GM12873 (cell line): ENCODE results near the gene ZCCHC7.

ENCODE experiments used
- TF ChIP-seq, protein P1 (sequence below): IDR thresholded peaks from 2 replicates; pipeline ENCODE4 v1.5.1; 2012; ENCODE audit warnings: low read depth, mild to moderate bottlenecking, moderate library complexity, low read length, control low read depth; ENCODE audit not compliant: insufficient read depth; ENCODE audit errors: missing control alignments

Gene ZCCHC7

DNA sequence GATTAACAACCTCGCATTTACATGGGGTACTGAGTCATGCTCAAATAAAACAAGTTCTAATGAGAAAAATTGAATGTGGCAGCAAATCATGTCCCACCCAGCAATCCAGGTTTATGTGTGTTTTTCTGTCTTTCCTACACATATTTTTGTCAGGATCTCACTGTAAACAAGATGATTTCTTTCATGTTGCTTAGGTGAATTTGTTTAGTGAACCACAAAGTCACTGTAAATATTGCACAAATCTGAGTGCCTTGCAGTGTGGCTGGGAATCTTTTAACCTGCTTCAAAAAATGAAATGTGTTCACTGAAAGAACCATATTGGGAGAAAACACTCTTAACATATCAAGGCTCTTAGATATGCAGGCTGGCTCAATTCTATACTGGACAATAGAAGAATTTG lies 23.1 kb upstream of the ZCCHC7 start:
- TF ChIP-seq, protein P1, sequence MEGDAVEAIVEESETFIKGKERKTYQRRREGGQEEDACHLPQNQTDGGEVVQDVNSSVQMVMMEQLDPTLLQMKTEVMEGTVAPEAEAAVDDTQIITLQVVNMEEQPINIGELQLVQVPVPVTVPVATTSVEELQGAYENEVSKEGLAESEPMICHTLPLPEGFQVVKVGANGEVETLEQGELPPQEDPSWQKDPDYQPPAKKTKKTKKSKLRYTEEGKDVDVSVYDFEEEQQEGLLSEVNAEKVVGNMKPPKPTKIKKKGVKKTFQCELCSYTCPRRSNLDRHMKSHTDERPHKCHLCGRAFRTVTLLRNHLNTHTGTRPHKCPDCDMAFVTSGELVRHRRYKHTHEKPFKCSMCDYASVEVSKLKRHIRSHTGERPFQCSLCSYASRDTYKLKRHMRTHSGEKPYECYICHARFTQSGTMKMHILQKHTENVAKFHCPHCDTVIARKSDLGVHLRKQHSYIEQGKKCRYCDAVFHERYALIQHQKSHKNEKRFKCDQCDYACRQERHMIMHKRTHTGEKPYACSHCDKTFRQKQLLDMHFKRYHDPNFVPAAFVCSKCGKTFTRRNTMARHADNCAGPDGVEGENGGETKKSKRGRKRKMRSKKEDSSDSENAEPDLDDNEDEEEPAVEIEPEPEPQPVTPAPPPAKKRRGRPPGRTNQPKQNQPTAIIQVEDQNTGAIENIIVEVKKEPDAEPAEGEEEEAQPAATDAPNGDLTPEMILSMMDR: no peak

DNA sequence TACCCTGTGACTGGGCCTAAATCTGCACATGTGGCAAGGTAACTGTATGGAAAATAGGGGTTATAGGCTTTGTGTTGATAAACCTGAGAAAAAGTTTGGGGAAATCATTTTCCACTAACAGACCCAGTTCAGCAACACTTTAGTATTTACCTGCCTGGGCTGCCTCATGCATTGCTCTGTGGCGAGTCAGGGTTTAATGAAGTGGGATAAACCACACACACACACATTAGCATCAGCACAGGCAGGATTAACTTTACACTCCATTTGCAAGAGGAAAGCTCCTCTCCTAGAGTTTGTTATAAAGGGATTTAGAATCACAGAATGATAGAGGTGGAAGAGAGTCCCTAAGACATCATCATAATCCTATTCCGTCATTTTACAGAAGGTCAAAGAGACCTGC lies 20.0 kb upstream of the ZCCHC7 start:
- TF ChIP-seq, protein P1: no peak

DNA sequence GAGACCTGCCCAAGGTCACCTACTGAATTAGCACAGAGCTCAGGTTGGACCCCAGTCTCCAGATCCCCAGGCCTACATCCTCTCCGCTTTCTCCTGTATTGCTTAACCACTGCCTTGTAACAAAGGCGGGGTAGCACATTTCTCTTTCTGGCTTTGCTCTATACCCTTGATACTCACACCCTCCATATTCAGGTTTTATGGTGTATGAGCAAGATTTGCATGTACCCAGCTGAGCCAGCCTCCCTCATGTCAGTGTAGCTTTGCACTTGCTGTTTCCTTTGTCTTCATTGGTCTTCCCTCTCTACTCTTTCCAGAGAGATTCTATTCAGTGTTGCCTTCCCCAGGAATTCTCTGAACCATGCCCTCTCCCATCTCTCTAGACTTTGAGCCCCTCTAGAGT lies 19.6 kb upstream of the ZCCHC7 start:
- TF ChIP-seq, protein P1: no peak

DNA sequence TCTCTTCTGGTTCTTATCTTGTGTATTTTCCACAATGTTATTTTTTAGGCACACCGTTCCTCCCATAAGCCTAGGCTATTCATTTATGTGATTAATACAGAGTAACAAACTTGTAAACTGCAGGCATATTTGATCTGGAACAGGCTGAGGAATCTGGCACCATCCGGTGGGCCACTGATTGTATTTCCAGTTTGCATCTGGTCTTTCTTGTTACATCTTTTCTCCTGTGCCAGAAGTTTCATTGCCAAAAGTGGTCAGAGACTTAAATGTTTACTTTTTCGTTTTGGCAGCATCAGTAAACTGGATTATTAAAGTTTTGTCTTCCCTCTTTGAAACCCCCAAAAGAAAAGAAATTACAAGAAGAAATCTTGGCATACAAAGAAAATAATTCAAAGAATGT lies 17.9 kb upstream of the ZCCHC7 start:
- TF ChIP-seq, protein P1: no peak

DNA sequence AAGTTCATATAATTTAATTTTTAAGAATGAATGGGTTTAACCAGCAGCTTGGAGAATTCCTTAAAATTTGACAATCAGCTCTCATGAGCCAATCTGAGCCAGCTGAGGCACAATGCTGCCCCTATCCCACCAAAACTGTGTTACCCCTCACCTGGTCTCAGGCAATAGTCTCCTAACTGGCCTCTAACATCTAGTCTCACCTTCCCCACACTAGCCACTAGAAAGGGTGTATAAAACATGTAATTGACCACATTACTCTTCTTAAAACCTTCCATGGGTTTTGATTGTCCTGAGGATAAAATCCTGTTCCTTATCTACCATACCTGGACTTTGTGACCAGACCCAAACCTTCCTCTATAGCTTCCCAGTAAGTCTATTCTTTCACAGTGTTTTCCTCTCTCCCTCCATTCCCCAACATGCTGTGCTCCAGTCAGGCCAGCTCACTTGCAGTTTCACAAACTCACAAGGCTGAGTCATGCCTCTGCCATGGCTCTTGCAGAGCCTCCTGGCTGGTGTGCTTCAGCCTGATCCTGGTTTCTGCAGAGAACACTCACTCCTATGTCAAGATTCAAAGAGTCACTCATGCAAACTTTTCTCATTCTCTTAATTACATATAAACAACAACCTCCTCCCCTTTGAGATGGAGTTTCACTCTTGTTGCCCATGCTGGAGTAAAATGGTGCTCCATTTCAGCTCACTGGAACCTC lies 16.0 kb upstream of the ZCCHC7 start:
- TF ChIP-seq, protein P1: no peak

DNA sequence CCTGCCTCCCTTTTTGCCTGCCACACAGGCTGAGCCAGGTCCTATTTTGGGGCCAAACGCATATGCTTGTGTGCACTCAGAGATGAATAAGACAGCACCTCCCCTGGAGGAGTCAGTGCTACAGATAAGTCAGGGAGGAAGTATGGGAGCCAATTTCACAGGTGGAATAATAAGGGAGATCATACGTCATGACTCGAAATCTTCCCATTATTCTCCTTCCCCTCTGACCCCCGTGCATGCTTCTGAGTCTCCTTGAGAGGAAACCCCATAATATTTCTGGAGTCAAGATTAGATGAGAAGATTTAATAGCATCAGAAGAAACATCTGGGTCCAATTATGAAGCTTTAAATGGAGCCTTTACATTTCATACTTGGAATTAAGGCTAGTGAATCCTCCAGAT lies 15.1 kb upstream of the ZCCHC7 start:
- TF ChIP-seq, protein P1: no peak

DNA sequence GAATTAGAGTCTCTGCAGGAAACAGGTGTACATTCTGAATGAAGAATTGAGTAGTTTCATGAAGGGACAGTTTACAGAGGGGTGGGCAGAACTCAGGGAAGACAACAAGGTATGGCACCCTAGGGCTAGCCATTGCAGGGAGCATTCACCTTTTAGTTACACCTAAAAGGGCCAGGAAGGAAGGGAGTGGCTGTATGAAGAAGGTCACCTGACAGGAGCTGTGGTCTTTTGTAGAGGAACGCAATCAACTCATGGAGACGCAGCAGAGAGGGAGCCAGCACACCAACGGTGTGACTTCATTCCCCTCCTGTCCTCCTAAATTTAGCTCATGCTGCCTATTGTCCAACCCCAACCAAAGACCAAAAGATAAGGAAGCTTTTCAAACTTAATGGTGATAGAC lies 12.7 kb upstream of the ZCCHC7 start:
- TF ChIP-seq, protein P1: no peak
